Osteoblast (primary cell): ENCODE data around the gene RBP4. TPM values are rescaled to one million over a fixed set of nuclear protein-coding genes. Genes with fewer than 3 reads are reported as not detected.

Source experiments
- DNase-seq: peaks from one replicate; pipeline ENCODE4 v3.0.0; 2011; ENCODE audit warnings: low spot score, mixed read lengths; ENCODE audit not compliant: insufficient read length; ENCODE audit errors: missing footprints
- H2AFZ ChIP-seq: 2 replicates; pipeline ENCODE4 v1.6.0; 2011; ENCODE audit warnings: mild to moderate bottlenecking, low read length
- H3K27ac ChIP-seq: 2 replicates; pipeline ENCODE4 v1.5.1; 2011; ENCODE audit warnings: mild to moderate bottlenecking, low read depth, low read length, moderate library complexity
- H3K27me3 ChIP-seq: 2 replicates; pipeline ENCODE4 v1.6.0; 2012; ENCODE audit warnings: mild to moderate bottlenecking, control low read depth, inconsistent platforms, low read length, moderate library complexity; ENCODE audit not compliant: insufficient read depth
- H3K36me3 ChIP-seq: 2 replicates; pipeline ENCODE4 v1.5.1; 2011; ENCODE audit warnings: mild to moderate bottlenecking, low read length, control low read depth, moderate library complexity; ENCODE audit not compliant: insufficient read depth
- H3K4me1 ChIP-seq: 2 replicates; pipeline ENCODE4 v1.5.1; 2011; ENCODE audit warnings: mild to moderate bottlenecking, low read length, control low read depth, moderate library complexity; ENCODE audit not compliant: insufficient read depth
- H3K4me2 ChIP-seq: 2 replicates; pipeline ENCODE4 v1.6.0; 2011; ENCODE audit warnings: mild to moderate bottlenecking, low read length; ENCODE audit not compliant: insufficient read depth
- H3K4me3 ChIP-seq: fragments of 200-600 bp; sonication (generic); 3 replicates; pipeline ENCODE4 v1.5.1; 2012; ENCODE audit warnings: mild to moderate bottlenecking, low read length, inconsistent platforms; ENCODE audit not compliant: insufficient read depth
- H3K79me2 ChIP-seq: 2 replicates; pipeline ENCODE4 v1.6.0; 2012; ENCODE audit warnings: mild to moderate bottlenecking, low read length, control low read depth, inconsistent platforms; ENCODE audit not compliant: insufficient read depth
- H3K9me3 ChIP-seq: 2 replicates; pipeline ENCODE4 v1.5.1; 2011; ENCODE audit warnings: low read depth, low read length, control low read depth
- H4K20me1 ChIP-seq: 2 replicates; pipeline ENCODE4 v1.6.0; 2012; ENCODE audit warnings: mild to moderate bottlenecking, low read length, control low read depth; ENCODE audit not compliant: insufficient read depth
- CTCF ChIP-seq: IDR thresholded peaks from 2 replicates; pipeline ENCODE4 v1.5.1; 2011; ENCODE audit warnings: mild to moderate bottlenecking, low read depth, low read length, moderate library complexity; ENCODE audit errors: extremely low read depth
- total RNA-seq: library from RNA; depleted of rRNA; stranded (reverse); fragments of >200 nt; gene quantifications from 2 replicates; pipeline ENCODE4 v1.2.3, GENCODE V29; 2012

The RBP4 gene
- total RNA-seq, 1 donor, result 3.3 TPM

GRCh38 chr10:93614101-93614825 lies 13.2 kb upstream of the RBP4 start:
- Histone ChIP-seq H3K79me2 (no peaks in the 10 kb centered on the region), H3K4me1 (no peaks in the 10 kb centered on the region), H3K4me2 (no peak overlapping the region), H4K20me1 (no peaks in the 10 kb centered on the region), H3K9me3 (no peaks in the 10 kb centered on the region), H3K36me3 (no peaks in the 10 kb centered on the region), H3K27ac (no peak overlapping the region), H2AFZ (no peak overlapping the region), H3K27me3 (peaks cover 22% of the 10 kb centered on the region), H3K4me3 (no peak overlapping the region)
- DNase-seq, result no peak
- no peak for TF ChIP-seq CTCF

- Histone ChIP-seq H3K4me2 (no peak overlapping the region), H3K4me3 (no peak overlapping the region), H3K9me3 (no peaks in the 10 kb centered on the region), H4K20me1 (no peaks in the 10 kb centered on the region), H3K4me1 (no peaks in the 10 kb centered on the region), H3K36me3 (no peaks in the 10 kb centered on the region), H3K27me3 (peaks cover 27% of the 10 kb centered on the region), H2AFZ (no peak overlapping the region), H3K79me2 (no peaks in the 10 kb centered on the region), H3K27ac (no peak overlapping the region)
- no peak for TF ChIP-seq CTCF
- no peak for DNase-seq
These were observed 12.1 kb upstream of the RBP4 start for GRCh38 chr10:93613126-93613525.

GRCh38 chr10:93612311-93612710 lies 11.3 kb upstream of the RBP4 start, which contains the start of gene PDE6C:
Gene PDE6C (plus strand): TSS chr10:93612537. CDS start chr10:93612726, 189 bp downstream.
- TF ChIP-seq CTCF, result no peak
- Histone ChIP-seq H3K79me2 (no peaks in the 10 kb centered on the region), H3K4me3 (no peak within 1 kb of the TSS), H2AFZ (no peak within 1 kb of the TSS), H3K4me1 (no peaks in the 10 kb centered on the region), H3K4me2 (no peak within 1 kb of the TSS), H3K27ac (no peak within 1 kb of the TSS), H3K9me3 (no peaks in the 10 kb centered on the region), H3K27me3 (peaks cover 27% of the 10 kb centered on the region), H4K20me1 (no peaks in the 10 kb centered on the region), H3K36me3 (no peaks in the 10 kb centered on the region)
- no peak for DNase-seq

GRCh38 chr10:93608421-93608820 lies 7.4 kb upstream of the RBP4 start:
- no peak for DNase-seq
- no peaks in the 10 kb centered on the region for H3K4me1 ChIP-seq
- H3K4me2 ChIP-seq, result no peak overlapping the region

More at GRCh38 chr10:93608421-93608820, 7.4 kb upstream of the RBP4 start:
- Histone ChIP-seq H3K27ac (no peak overlapping the region), H3K36me3 (no peaks in the 10 kb centered on the region), H3K4me3 (no peak overlapping the region), H3K9me3 (no peaks in the 10 kb centered on the region), H3K79me2 (no peaks in the 10 kb centered on the region), H2AFZ (no peak overlapping the region), H4K20me1 (no peaks in the 10 kb centered on the region), H3K27me3 (peaks cover 28% of the 10 kb centered on the region)
- TF ChIP-seq CTCF, result no peak
